ENCODE results near the gene CACNB1. TPM values are rescaled to one million over a fixed set of nuclear protein-coding genes. Genes with fewer than 3 reads are reported as not detected.
"Not testable (repeated sequence)": the region's sequence is repeated elsewhere in the genome, so short reads cannot be mapped to it uniquely, and the experiment has no call there.

The CACNB1 gene
- total RNA-seq, 4 donors from 2014 or later: 7.9 to 32.9 (median 17.1) TPM

- DNase-seq (ENCODE audit: low spot score in 2 of 2): no peak
- H3K4me3 ChIP-seq: no peak overlapping the region
- WGBS: 88% methylated on average over 5 of the region's 5 CpGs
- H3K27me3 ChIP-seq: no peaks in the 10 kb centered on the region
- no peak for TF ChIP-seq POLR2A (IDR thresholded peaks at IDR 0.05)
- no peak for TF ChIP-seq POLR2AphosphoS5 (IDR thresholded peaks at IDR 0.05)
- TF ChIP-seq EP300 (IDR thresholded peaks at IDR 0.05): no peak
- TF ChIP-seq, protein P1, sequence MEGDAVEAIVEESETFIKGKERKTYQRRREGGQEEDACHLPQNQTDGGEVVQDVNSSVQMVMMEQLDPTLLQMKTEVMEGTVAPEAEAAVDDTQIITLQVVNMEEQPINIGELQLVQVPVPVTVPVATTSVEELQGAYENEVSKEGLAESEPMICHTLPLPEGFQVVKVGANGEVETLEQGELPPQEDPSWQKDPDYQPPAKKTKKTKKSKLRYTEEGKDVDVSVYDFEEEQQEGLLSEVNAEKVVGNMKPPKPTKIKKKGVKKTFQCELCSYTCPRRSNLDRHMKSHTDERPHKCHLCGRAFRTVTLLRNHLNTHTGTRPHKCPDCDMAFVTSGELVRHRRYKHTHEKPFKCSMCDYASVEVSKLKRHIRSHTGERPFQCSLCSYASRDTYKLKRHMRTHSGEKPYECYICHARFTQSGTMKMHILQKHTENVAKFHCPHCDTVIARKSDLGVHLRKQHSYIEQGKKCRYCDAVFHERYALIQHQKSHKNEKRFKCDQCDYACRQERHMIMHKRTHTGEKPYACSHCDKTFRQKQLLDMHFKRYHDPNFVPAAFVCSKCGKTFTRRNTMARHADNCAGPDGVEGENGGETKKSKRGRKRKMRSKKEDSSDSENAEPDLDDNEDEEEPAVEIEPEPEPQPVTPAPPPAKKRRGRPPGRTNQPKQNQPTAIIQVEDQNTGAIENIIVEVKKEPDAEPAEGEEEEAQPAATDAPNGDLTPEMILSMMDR (IDR thresholded peaks at IDR 0.05): no peak
- no peak overlapping the region for H3K27ac ChIP-seq
- no peaks in the 10 kb centered on the region for H3K9me3 ChIP-seq
- peaks cover 8% of the 10 kb centered on the region for H3K4me1 ChIP-seq
- H3K36me3 ChIP-seq: peaks cover 7% of the 10 kb centered on the region
Measured at GRCh38 chr17:39171933-39172332, 25.5 kb downstream of the CACNB1 start.

DNA sequence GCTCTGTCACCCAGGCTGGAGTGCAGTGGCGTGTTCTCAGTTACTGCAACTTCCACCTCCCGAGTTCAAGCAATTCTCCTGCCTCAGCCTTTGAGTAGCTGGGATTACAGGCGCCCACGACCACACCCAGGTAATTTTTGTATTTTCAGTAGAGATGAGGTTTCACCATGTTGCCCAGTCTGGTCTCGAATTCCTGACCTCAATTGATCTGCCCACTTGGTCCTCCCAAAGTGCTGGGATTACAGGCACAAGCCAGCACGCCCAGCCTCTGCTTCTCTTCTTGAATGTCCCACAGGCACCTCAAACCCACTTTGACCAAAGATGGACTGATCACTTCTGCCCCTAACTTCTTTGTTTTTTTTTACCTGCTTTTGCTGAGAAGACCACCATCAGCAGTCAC, 26.9 kb downstream of the CACNB1 start:
- DNase-seq (ENCODE audit: low spot score in 2 of 2): no peak
- WGBS: 77% methylated on average over 6 of the region's 6 CpGs
- Histone ChIP-seq H3K4me1 (peaks cover 18% of the 10 kb centered on the region), H3K9me3 (no peaks in the 10 kb centered on the region), H3K4me3 (no peak overlapping the region), H3K27ac (no peak overlapping the region), H3K36me3 (no peaks in the 10 kb centered on the region), H3K27me3 (no peaks in the 10 kb centered on the region)
- no peak for TF ChIP-seq POLR2A (IDR thresholded peaks at IDR 0.05)
- no peak for TF ChIP-seq EP300 (IDR thresholded peaks at IDR 0.05)
- TF ChIP-seq, protein P1 (IDR thresholded peaks at IDR 0.05): no peak
- TF ChIP-seq POLR2AphosphoS5 (IDR thresholded peaks at IDR 0.05): no peak

GRCh38 chr17:39170109-39170508, 27.4 kb downstream of the CACNB1 start:
- 75% methylated on average over 2 of the region's 4 CpGs for WGBS
- Histone ChIP-seq H3K9me3 (no peaks in the 10 kb centered on the region), H3K27me3 (no peaks in the 10 kb centered on the region), H3K36me3 (no peaks in the 10 kb centered on the region), H3K4me3 (no peak overlapping the region), H3K4me1 (peaks cover 23% of the 10 kb centered on the region), H3K27ac (no peak overlapping the region)
- TF ChIP-seq, protein P1 (IDR thresholded peaks at IDR 0.05): no peak
- TF ChIP-seq EP300 (IDR thresholded peaks at IDR 0.05) (no peak), POLR2AphosphoS5 (IDR thresholded peaks at IDR 0.05) (no peak), POLR2A (IDR thresholded peaks at IDR 0.05) (no peak)
- DNase-seq (ENCODE audit: low spot score in 2 of 2): no peak

GRCh38 chr17:39169518-39169917, 28.0 kb downstream of the CACNB1 start:
- Histone ChIP-seq H3K27me3 (no peaks in the 10 kb centered on the region), H3K9me3 (no peaks in the 10 kb centered on the region), H3K27ac (no peak overlapping the region), H3K4me1 (peaks cover 28% of the 10 kb centered on the region), H3K4me3 (no peak overlapping the region), H3K36me3 (no peaks in the 10 kb centered on the region)
- no peak for DNase-seq (ENCODE audit: low spot score in 2 of 2)
- 82% methylated on average over 3 of the region's 3 CpGs for WGBS
- TF ChIP-seq POLR2A (IDR thresholded peaks at IDR 0.05): no peak
- no peak for TF ChIP-seq POLR2AphosphoS5 (IDR thresholded peaks at IDR 0.05)
- TF ChIP-seq, protein P1 (IDR thresholded peaks at IDR 0.05): no peak
- TF ChIP-seq EP300 (IDR thresholded peaks at IDR 0.05): no peak

- Histone ChIP-seq H3K4me3 (no peak overlapping the region), H3K9me3 (no peaks in the 10 kb centered on the region), H3K27ac (no peak overlapping the region), H3K27me3 (no peaks in the 10 kb centered on the region), H3K36me3 (no peaks in the 10 kb centered on the region), H3K4me1 (peaks cover 33% of the 10 kb centered on the region)
- no peak for DNase-seq (ENCODE audit: low spot score in 2 of 2)
- WGBS: 77% methylated on average over 14 of the region's 14 CpGs
- TF ChIP-seq, protein P1 (IDR thresholded peaks at IDR 0.05): no peak
- TF ChIP-seq POLR2AphosphoS5 (IDR thresholded peaks at IDR 0.05) (no peak), POLR2A (IDR thresholded peaks at IDR 0.05) (no peak), EP300 (IDR thresholded peaks at IDR 0.05) (no peak)
Measured at GRCh38 chr17:39169101-39169500, 28.4 kb downstream of the CACNB1 start.

DNA sequence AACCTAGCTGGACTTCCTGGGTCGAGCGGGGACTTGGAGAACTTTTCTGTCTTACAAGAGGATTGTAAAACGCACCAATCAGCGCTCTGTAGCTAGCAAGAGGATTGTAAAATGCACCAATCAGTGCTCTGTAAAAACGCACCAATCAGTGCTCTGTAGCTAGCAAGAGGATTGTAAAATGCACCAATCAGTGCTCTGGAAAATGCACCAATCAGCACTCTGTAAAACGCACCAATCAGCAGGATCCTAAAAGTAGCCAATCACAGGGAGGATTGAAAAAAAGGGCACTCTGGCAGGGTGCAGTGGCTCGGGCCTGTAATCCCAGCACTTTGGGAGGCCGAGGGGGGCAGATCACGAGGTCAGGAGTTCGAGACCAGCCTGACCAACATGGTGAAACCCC, 29.0 kb downstream of the CACNB1 start:
- H3K4me1 ChIP-seq: peaks cover 35% of the 10 kb centered on the region
- H3K9me3 ChIP-seq; H3K4me3 ChIP-seq; H3K27me3 ChIP-seq; H3K36me3 ChIP-seq; DNase-seq (ENCODE audit: low spot score in 2 of 2); H3K27ac ChIP-seq: not testable (repeated sequence)
- 97% methylated on average over 10 of the region's 10 CpGs for WGBS
